GM11168 (cell line): ENCODE results near the gene RPS19BP1.

Experiments
- in situ Hi-C: fragments of 300-500 bp; cut with MboI; formaldehyde crosslinking; loops from one replicate; pipeline ENCODE4 v1.12.0; 2022; ENCODE audit warnings: low sequenced_read_pairs; ENCODE audit not compliant: unreplicated experiment

RPS19BP1 gene

GRCh38 chr22:39532215-39533073 lies at the start of gene RPS19BP1:
Gene RPS19BP1 (minus strand): TSS chr22:39532748. CDS start chr22:39532738, 10 bp downstream.
- in situ Hi-C loops: no loop called here

DNA sequence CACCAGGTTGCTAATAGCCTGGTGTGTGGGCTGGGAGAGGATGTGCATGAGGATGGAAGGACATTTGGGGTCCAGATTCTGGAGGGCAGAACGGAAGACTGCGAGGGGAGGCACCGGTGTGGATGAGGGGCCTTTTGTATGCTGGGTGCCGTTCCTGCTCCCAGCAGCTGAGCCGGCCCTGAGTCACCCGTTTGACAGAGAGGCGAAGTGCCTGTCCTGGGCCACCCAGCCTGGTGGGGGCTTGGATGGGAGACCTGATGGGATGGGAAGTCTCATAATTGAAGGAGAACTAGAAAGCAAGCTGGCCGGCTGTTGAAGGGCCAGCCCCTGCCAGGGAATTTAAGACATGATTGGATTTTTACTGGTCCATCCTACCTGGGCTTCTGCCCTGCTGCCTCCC lies 48.8 kb upstream of the RPS19BP1 start:
- in situ Hi-C loops: no loop called here

GRCh38 chr22:39580795-39581194 lies 48.2 kb upstream of the RPS19BP1 start:
- in situ Hi-C loops: no loop called here

DNA sequence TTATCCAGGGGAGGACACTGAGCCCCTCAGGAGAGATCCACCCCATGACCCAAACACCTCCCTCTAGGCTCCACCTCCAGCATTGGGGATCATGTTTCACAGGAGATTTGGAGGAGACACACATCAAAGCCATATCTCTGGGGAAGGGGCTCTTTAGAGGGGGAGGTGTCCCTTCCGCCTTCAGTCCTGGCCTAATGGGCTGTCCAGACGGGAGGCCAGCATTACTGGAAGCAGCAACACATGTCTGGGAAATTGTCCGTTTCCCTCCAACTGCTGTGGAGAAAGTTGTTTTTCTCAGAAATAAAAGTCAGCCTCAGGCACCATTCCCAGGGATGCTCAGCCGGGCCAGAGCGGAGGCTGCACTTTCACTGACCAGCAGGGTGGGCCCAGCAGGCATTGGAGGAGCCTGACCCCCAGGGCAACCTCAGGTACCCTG lies 47.5 kb upstream of the RPS19BP1 start:
- in situ Hi-C loops: no loop called here

DNA sequence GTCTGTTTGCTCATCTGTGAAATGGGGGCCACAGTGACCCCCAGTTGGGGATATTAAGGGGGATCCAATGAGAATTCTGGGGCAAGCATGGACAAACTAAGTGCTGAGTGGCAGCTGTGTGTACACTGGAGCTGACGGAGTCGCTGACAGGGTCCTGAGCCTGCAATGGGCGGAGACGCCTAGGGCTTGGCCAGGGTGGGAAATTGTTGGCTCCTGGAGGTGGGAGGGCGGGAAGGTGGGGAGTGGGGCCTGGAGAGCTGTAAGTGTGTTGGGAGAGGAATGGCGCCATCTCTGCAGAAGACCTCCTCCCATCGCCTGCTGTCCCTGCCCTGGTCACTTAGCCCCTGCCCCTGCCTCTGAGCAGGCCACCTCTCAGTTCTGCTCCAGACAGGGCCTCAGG lies 45.4 kb upstream of the RPS19BP1 start:
- in situ Hi-C loops: no loop called here

- in situ Hi-C loops: no loop called here
These were observed 44.8 kb upstream of the RPS19BP1 start for GRCh38 chr22:39577366-39577765.

DNA sequence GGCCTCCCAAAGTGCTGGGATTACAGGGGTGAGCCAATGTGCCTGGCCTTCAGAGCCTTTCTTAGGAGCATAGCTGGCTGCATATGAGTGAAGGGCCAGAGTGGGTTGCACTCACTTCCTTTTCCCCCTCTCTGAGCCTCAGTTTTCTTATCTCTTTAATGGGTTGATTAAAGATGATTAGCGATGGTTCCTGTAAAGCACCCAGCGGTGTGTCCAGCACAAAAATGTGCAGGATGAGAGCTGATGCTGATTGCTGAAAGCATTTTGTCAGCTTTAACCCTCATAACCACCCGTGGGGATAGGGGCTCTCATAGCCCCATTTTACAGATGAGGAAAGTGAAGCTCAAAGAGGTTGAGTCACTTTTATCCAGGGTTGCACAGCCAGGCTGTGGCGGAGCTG lies 43.5 kb upstream of the RPS19BP1 start:
- in situ Hi-C loops: no loop called here

- in situ Hi-C loops: no loop called here
These were observed 42.9 kb upstream of the RPS19BP1 start for GRCh38 chr22:39575552-39575825.

DNA sequence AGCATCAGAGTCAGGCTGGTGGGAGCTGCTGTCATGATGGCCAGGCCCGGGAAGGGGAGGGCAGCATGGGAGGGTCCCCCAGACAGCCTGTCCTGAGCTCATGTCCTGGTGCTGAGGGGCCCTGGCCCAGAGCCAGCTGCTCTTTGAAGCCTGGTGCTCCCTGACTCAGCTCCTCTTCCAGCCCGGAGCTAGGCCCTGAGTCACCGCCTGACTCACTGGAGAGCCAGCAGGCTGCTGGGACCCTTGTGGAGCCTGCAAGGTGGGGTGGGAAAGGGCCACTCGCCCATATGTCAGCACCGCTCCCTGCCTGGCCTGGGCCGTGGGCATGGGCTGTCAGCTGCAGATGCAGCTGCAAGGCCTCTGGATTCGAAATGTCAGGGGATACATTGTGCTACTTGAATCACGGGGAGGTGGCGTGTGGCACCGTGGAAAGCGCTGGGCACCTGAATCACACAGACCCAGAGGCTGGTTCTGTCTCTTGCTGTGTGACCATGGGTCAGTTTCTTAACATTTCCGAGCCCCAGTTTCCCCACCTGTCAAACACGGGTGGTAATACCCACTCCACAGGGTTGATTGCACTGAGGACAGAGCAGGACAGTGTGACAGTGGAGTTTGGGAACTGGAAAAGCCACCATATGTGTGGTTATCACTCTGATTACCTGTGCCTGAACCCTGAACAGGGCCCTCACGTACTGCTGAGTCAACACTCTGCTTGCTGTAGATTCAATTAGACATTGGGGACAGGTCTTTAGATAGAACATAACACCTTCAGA lies 42.4 kb upstream of the RPS19BP1 start:
- in situ Hi-C loops: no loop called here

GRCh38 chr22:39571538-39571937 lies 39.0 kb upstream of the RPS19BP1 start:
- in situ Hi-C loops: no loop called here

DNA sequence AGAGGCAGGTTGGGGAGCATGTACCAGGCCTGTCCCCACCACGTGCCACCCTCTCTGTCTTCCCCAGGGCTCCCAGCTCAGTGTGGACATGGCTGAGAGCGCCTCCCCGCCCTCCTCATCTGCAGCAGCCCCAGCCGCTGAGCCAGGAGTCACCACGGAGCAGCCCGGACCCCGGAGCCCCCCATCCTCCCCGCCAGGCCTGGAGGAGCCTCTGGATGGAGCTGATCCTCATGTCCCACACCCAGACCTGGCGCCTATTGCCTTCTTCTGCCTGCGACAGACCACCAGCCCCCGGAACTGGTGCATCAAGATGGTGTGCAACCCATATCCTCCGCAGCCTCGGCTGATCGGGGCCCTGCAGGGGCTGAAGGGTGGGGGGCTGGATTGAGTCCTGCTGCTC lies 38.1 kb upstream of the RPS19BP1 start, which contains the start of gene CACNA1I:
Gene CACNA1I (plus strand): TSS at position 89 of the 400 bp plus-strand sequence. CDS start 0 bp downstream, at position 89.
- in situ Hi-C loops: no loop called here

- in situ Hi-C loops: no loop called here
These were observed 37.7 kb upstream of the RPS19BP1 start for GRCh38 chr22:39570226-39570625.

GRCh38 chr22:39569066-39569465 lies 36.5 kb upstream of the RPS19BP1 start:
- in situ Hi-C loops: no loop called here

GRCh38 chr22:39568278-39568981 lies 35.9 kb upstream of the RPS19BP1 start:
- in situ Hi-C loops: no loop called here

DNA sequence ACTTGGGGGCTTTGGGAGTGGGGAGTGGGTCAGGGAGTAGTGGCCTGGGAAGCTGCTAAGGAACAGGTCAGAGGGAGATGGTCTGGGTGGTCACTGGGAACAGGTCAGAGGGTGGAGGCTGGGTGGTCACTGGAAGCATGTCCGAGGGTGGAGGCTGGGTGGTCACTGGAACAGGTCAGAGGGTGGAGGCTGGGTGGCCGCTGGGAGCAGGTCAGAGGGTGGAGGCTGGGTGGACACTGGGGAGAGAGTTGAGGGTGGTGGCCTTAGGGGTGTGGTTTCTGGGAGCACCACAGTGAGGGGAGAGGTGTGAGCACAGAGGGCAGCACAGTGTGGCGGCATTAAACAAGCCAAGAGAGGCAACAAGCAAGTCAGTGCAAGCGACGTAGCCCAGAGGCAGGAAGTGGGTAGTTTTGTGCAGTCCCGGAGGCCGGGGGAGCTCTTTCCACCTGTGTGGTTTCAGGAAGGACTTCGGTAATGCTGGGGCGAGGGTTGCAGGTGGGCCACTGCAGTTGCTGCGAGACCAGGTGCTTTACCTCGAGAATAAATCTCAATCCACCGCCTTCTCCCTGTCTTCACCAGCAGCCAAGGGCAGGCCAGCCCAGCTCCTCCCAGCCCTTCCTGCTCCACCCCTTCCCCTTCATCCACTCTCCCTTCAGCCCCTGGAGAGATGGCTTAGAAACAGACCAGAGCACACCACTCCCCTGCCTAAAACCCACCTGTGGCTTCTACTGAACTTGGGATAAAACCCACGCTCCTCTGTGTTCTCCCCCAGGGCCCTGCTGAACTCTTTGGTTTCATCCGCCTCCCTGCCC lies 34.8 kb upstream of the RPS19BP1 start:
- in situ Hi-C loops: no loop called here

GRCh38 chr22:39565414-39565944 lies 32.9 kb upstream of the RPS19BP1 start:
- in situ Hi-C loops: no loop called here

DNA sequence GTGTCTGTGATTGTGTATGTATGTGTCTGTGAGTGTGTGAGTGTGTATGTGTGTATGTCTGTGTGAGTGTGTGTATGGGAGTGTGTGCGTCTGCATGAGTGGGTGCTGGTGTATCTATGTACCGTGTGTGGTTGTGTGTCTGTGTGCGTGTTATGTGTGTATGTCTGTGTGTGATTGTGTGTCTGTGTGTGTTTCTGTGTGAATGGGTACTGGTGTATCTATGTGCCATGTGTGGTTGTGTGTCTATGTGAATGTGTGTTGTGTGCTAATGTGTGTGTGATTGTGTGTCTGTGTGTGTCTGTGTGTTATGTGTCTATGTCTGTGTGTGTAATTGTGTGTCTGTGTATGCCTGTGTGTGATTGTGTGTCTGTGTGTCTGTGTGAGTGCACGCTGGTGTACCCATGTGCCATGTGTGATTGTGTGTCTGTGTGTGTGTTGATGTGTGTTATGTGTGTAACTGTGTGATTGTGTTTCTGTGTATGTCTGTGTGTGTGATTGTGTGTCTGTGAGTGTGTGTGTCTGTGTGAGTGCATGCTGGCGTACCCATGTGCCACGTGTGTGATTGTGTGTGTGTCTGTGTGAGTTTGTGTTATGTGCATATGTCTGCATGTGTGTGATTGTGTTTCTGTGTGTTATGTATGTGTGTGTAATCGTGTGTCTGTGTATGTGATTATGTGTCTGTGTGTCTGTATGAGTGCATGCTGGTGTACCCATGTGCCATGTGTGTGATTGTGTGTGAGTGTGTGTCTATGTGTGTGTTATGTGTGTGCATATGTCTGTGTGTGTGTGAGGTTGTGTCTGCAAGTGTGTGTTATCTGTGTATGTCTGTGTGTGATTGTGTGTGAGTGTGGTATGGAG lies 31.3 kb upstream of the RPS19BP1 start:
- in situ Hi-C loops: no loop called here

DNA sequence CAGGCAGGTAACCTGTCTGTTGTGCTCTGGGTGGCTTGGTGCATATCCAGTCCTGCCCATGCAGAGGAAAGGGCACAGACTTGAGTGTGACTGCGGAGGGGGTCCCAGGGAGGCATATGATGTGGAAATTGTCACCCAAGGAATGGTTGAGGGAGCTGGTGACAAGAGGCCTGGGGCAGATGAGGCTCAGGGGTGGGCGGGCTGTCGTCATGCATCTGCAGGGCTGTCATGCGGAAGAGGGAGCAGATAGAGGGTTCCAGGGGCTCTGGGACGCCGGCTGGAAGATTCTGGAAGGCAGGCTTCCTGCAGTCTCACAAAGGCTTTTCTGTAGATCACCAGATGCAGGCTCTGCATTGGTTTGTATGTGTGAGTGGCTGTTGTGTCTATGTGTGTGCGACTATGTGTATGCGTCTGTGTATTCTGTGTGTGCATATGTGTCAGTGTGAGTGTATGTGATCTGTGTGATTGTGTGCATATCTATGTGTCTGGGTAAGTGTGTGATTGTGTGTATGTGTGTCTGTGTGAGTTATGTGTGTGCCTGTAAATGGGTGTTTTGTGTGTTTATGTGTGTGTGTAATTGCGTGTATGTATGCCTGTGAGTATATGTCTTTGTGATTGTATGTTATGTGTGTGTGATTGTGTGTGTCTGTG lies 30.4 kb upstream of the RPS19BP1 start:
- in situ Hi-C loops: no loop called here
